HL-60 (cell line): ENCODE results near the gene BRAF.

Source experiments
- CTCF ChIP-seq: IDR thresholded peaks from one replicate; pipeline ENCODE4 v1.5.1; 2011; ENCODE audit warnings: low read length, control low read depth, inconsistent platforms; ENCODE audit not compliant: insufficient read depth
- POLR2AphosphoS5 ChIP-seq: IDR thresholded peaks from 2 replicates; pipeline ENCODE4 v1.6.1; 2012; ENCODE audit warnings: low read depth
- REST ChIP-seq: IDR thresholded peaks from 2 replicates; pipeline ENCODE4 v1.6.1; 2012; ENCODE audit warnings: low read depth; ENCODE audit not compliant: insufficient replicate concordance

- TF ChIP-seq CTCF = no peak
- no peak for TF ChIP-seq REST
- no peak for TF ChIP-seq POLR2AphosphoS5
These were observed 220.5 kb downstream of the BRAF start for GRCh38 chr7:140704205-140704604.
